SK-N-SH treated with all-trans-retinoic acid at 6 μM for 48 hours (cell line): Measurements from ENCODE around the gene BRAP.

ENCODE experiments used
- ATAC-seq: fragments of 200-7000 bp; cut with Tn5 transposase; 3 replicates; pipeline ENCODE4 v1.9.1; 2020; ENCODE audit warnings: mild to moderate bottlenecking, moderate library complexity
- ARNTL ChIP-seq: fragments of 450-650 bp; formaldehyde crosslinking; IDR thresholded peaks from 2 replicates; pipeline ENCODE4 v1.5.0; 2020; ENCODE audit warnings: low read depth, mild to moderate bottlenecking, moderate library complexity, borderline replicate concordance
- CSDC2 ChIP-seq: fragments of 250-450 bp; sonication (Bioruptor Pico); IDR thresholded peaks from 2 replicates; pipeline ENCODE4 v1.5.0; 2020; ENCODE audit warnings: mild to moderate bottlenecking, moderate library complexity
- ESRRG ChIP-seq: fragments of 250-450 bp; sonication (Bioruptor Pico); IDR thresholded peaks from 2 replicates; pipeline ENCODE4 v1.6.1; 2021; ENCODE audit warnings: mild to moderate bottlenecking
- GLIS3 ChIP-seq: fragments of 250-450 bp; sonication (Bioruptor Pico); IDR thresholded peaks from 2 replicates; pipeline ENCODE4 v1.5.0; 2020; ENCODE audit warnings: mild to moderate bottlenecking, moderate library complexity
- ISL1 ChIP-seq: fragments of 250-450 bp; sonication (Bioruptor Pico); IDR thresholded peaks from 2 replicates; pipeline ENCODE4 v2.1.2; 2022; ENCODE audit warnings: mild to moderate bottlenecking, moderate library complexity
- OSR1 ChIP-seq: fragments of 250-450 bp; sonication (Bioruptor Pico); IDR thresholded peaks from 2 replicates; pipeline ENCODE4 v1.8.0; 2022; ENCODE audit warnings: moderate library complexity, mild to moderate bottlenecking, inconsistent platforms
- PPARA ChIP-seq: fragments of 250-450 bp; sonication (Bioruptor Pico); IDR thresholded peaks from 2 replicates; pipeline ENCODE4 v1.5.0; 2020; ENCODE audit warnings: mild to moderate bottlenecking, borderline replicate concordance
- SNAI2 ChIP-seq: fragments of 250-450 bp; sonication (Bioruptor Pico); IDR thresholded peaks from 2 replicates; pipeline ENCODE4 v1.5.0; 2020; ENCODE audit warnings: mild to moderate bottlenecking, moderate library complexity
- ZC3H10 ChIP-seq: fragments of 250-450 bp; sonication (Bioruptor Pico); IDR thresholded peaks from 2 replicates; pipeline ENCODE4 v1.5.1; 2021; ENCODE audit warnings: mild to moderate bottlenecking, moderate library complexity
- ZFP3 ChIP-seq: fragments of 250-450 bp; sonication (Bioruptor Pico); IDR thresholded peaks from 2 replicates; pipeline ENCODE4 v1.5.0; 2020; ENCODE audit warnings: mild to moderate bottlenecking, moderate library complexity
- ZNF565 ChIP-seq: fragments of 450-650 bp; formaldehyde crosslinking; conservative IDR thresholded peaks from 2 replicates; pipeline ENCODE4 v1.5.0; 2020; ENCODE audit warnings: low read depth, mild to moderate bottlenecking, moderate library complexity
- ZNF8 ChIP-seq: fragments of 450-650 bp; formaldehyde crosslinking; IDR thresholded peaks from 2 replicates; pipeline ENCODE4 v1.5.0; 2020; ENCODE audit warnings: mild to moderate bottlenecking, moderate library complexity
- TF ChIP-seq, protein P1 (sequence below): fragments of 250-450 bp; sonication (Bioruptor Pico); IDR thresholded peaks from 2 replicates; pipeline ENCODE4 v1.8.0; 2020; ENCODE audit warnings: mild to moderate bottlenecking, moderate library complexity, borderline replicate concordance
- TF ChIP-seq, protein P2 (sequence below): fragments of 250-450 bp; sonication (Bioruptor Pico); IDR thresholded peaks from 2 replicates; pipeline ENCODE4 v1.5.1; 2021; ENCODE audit warnings: mild to moderate bottlenecking, moderate library complexity
- TF ChIP-seq, protein P3 (sequence below): fragments of 250-450 bp; sonication (Bioruptor Pico); IDR thresholded peaks from 2 replicates; pipeline ENCODE4 v1.8.0; 2021; ENCODE audit warnings: low read depth, mild to moderate bottlenecking, moderate library complexity, borderline replicate concordance
- TF ChIP-seq, protein P4 (sequence below): fragments of 250-450 bp; sonication (Bioruptor Pico); IDR thresholded peaks from 2 replicates; pipeline ENCODE4 v1.5.0; 2020; ENCODE audit warnings: mild to moderate bottlenecking, moderate library complexity
- TF ChIP-seq, protein P5 (sequence below): fragments of 250-450 bp; sonication (Bioruptor Pico); IDR thresholded peaks from 2 replicates; pipeline ENCODE4 v1.5.1; 2020; ENCODE audit warnings: low read depth, mild to moderate bottlenecking, moderate library complexity

BRAP gene

DNA sequence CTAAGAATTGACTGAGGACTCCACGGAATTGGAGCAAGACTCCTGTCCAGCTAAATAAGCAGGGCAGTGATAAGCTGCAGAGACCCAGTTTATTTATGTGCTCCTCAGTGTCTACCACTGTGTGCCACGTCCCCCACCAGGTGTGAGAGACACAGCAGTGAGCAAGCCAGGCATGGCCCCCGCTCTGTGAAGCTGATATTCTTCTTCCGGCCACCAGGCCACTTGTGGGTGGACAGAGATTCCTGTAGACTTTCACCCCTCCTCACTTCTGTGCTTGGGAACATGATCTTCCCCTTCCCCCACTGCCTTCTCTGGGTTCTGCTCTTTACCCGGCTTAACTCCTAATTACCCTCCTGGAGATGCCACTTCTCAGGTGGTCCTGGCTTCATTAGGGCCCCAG is 21.3 kb downstream of the BRAP start (continued):
- TF ChIP-seq, protein P1, sequence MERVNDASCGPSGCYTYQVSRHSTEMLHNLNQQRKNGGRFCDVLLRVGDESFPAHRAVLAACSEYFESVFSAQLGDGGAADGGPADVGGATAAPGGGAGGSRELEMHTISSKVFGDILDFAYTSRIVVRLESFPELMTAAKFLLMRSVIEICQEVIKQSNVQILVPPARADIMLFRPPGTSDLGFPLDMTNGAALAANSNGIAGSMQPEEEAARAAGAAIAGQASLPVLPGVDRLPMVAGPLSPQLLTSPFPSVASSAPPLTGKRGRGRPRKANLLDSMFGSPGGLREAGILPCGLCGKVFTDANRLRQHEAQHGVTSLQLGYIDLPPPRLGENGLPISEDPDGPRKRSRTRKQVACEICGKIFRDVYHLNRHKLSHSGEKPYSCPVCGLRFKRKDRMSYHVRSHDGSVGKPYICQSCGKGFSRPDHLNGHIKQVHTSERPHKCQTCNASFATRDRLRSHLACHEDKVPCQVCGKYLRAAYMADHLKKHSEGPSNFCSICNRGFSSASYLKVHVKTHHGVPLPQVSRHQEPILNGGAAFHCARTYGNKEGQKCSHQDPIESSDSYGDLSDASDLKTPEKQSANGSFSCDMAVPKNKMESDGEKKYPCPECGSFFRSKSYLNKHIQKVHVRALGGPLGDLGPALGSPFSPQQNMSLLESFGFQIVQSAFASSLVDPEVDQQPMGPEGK = no peak
- TF ChIP-seq ISL1 (CRISPR knock-in tag) (no peak), ZFP3 (no peak)
- TF ChIP-seq, protein P2, sequence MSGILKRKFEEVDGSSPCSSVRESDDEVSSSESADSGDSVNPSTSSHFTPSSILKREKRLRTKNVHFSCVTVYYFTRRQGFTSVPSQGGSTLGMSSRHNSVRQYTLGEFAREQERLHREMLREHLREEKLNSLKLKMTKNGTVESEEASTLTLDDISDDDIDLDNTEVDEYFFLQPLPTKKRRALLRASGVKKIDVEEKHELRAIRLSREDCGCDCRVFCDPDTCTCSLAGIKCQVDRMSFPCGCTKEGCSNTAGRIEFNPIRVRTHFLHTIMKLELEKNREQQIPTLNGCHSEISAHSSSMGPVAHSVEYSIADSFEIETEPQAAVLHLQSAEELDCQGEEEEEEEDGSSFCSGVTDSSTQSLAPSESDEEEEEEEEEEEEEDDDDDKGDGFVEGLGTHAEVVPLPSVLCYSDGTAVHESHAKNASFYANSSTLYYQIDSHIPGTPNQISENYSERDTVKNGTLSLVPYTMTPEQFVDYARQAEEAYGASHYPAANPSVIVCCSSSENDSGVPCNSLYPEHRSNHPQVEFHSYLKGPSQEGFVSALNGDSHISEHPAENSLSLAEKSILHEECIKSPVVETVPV (CRISPR knock-in tag) = no peak

DNA sequence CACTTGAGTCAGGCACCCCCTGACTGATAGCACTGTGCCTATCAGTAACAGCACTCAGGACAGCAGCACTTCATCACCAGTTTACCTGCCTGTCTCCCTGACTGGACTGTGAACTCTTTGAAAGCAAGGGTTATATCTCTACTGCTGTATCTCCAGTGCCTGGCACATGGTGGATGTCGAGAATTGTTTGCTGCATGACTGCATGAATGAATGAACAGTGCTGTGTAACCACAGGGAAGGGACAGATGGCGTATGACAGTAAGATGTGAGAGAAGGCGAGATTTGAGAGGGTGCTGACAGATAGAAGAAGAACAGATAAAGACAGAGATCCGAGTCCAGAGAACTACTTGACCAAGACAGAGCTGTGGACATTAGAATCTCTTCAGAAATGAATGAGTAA is 29.7 kb downstream of the BRAP start:
- no peak for ATAC-seq
- no peak for TF ChIP-seq ISL1 (CRISPR knock-in tag)
- no peak for TF ChIP-seq ZC3H10 (CRISPR knock-in tag)
- TF ChIP-seq ZNF565 (CRISPR knock-in tag) = no peak
- no peak for TF ChIP-seq ESRRG
- no peak for TF ChIP-seq ARNTL

DNA sequence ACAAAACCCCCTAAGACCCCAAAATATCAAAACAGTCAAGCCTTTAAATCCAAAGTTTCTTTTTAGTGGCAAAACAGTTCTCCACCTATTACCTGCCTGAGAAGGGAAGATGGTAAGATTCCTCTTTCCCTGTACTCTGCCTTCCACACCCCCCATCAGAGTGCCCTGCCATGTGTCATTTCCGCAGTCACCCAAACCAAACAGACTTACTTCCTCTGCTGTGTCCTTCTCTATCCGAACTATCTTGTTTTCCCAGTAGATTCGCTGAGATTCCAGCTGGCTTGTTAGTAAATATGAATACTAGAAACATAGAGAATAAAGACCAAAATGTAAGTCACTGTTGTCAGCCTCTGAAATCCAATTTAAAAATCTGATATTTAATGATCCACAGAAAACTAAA is 30.4 kb downstream of the BRAP start:
- no peak for TF ChIP-seq GLIS3 (CRISPR knock-in tag)
- TF ChIP-seq, protein P1 = no peak
- no peak for TF ChIP-seq ZNF565 (CRISPR knock-in tag)
- TF ChIP-seq, protein P2 (CRISPR knock-in tag) = no peak
- TF ChIP-seq ZNF8 (CRISPR knock-in tag) = no peak
- TF ChIP-seq CSDC2 = no peak
- TF ChIP-seq, protein P3, sequence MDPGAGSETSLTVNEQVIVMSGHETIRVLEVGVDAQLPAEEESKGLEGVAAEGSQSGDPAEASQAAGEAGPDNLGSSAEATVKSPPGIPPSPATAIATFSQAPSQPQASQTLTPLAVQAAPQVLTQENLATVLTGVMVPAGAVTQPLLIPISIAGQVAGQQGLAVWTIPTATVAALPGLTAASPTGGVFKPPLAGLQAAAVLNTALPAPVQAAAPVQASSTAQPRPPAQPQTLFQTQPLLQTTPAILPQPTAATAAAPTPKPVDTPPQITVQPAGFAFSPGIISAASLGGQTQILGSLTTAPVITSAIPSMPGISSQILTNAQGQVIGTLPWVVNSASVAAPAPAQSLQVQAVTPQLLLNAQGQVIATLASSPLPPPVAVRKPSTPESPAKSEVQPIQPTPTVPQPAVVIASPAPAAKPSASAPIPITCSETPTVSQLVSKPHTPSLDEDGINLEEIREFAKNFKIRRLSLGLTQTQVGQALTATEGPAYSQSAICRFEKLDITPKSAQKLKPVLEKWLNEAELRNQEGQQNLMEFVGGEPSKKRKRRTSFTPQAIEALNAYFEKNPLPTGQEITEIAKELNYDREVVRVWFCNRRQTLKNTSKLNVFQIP (CRISPR knock-in tag) = no peak
- TF ChIP-seq, protein P4, sequence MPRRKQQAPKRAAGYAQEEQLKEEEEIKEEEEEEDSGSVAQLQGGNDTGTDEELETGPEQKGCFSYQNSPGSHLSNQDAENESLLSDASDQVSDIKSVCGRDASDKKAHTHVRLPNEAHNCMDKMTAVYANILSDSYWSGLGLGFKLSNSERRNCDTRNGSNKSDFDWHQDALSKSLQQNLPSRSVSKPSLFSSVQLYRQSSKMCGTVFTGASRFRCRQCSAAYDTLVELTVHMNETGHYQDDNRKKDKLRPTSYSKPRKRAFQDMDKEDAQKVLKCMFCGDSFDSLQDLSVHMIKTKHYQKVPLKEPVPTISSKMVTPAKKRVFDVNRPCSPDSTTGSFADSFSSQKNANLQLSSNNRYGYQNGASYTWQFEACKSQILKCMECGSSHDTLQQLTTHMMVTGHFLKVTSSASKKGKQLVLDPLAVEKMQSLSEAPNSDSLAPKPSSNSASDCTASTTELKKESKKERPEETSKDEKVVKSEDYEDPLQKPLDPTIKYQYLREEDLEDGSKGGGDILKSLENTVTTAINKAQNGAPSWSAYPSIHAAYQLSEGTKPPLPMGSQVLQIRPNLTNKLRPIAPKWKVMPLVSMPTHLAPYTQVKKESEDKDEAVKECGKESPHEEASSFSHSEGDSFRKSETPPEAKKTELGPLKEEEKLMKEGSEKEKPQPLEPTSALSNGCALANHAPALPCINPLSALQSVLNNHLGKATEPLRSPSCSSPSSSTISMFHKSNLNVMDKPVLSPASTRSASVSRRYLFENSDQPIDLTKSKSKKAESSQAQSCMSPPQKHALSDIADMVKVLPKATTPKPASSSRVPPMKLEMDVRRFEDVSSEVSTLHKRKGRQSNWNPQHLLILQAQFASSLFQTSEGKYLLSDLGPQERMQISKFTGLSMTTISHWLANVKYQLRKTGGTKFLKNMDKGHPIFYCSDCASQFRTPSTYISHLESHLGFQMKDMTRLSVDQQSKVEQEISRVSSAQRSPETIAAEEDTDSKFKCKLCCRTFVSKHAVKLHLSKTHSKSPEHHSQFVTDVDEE = no peak
- TF ChIP-seq, all 23 proteins: peak for 0
- no peak for ATAC-seq

DNA sequence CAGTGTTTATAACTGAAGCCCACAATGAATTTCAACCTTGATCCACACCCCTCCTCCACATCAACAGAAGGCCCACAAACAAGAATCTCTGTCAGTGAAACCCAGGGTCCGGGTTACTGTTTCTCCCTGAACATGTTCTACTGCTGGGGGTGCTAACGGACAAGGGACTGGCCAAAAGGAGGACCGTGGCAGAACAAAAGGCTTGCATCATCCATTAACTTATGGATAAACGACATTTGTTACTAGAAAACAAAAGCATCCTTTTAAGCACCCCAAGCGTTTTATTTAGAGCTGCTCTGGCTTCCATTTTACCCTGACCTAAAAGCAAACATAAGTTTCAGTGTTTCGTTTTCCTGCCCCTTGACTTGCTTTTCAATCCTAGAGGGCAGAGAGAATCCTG is 32.2 kb downstream of the BRAP start:
- no peak for ATAC-seq
- TF ChIP-seq GLIS3 (CRISPR knock-in tag) = no peak
- no peak for TF ChIP-seq OSR1 (CRISPR knock-in tag)
- no peak for TF ChIP-seq CSDC2
- TF ChIP-seq ARNTL = no peak
- TF ChIP-seq, protein P1 = no peak
- TF ChIP-seq, protein P5, sequence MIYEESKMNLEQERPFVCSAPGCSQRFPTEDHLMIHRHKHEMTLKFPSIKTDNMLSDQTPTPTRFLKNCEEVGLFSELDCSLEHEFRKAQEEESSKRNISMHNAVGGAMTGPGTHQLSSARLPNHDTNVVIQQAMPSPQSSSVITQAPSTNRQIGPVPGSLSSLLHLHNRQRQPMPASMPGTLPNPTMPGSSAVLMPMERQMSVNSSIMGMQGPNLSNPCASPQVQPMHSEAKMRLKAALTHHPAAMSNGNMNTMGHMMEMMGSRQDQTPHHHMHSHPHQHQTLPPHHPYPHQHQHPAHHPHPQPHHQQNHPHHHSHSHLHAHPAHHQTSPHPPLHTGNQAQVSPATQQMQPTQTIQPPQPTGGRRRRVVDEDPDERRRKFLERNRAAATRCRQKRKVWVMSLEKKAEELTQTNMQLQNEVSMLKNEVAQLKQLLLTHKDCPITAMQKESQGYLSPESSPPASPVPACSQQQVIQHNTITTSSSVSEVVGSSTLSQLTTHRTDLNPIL (CRISPR knock-in tag) = no peak
- TF ChIP-seq SNAI2 (CRISPR knock-in tag) = no peak
- no peak for TF ChIP-seq ZC3H10 (CRISPR knock-in tag)
- TF ChIP-seq, protein P4 = no peak
- no peak for TF ChIP-seq PPARA
- TF ChIP-seq ISL1 (CRISPR knock-in tag) = no peak
- TF ChIP-seq ZNF565 (CRISPR knock-in tag) = no peak
